ENCODE data around the gene NFATC2. TPM values are rescaled to one million over a fixed set of nuclear protein-coding genes. Genes with fewer than 3 reads are reported as not detected.

The NFATC2 gene
- total RNA-seq, 2 donors from 2014 or later, result 5.8 to 7.3 TPM

DNA sequence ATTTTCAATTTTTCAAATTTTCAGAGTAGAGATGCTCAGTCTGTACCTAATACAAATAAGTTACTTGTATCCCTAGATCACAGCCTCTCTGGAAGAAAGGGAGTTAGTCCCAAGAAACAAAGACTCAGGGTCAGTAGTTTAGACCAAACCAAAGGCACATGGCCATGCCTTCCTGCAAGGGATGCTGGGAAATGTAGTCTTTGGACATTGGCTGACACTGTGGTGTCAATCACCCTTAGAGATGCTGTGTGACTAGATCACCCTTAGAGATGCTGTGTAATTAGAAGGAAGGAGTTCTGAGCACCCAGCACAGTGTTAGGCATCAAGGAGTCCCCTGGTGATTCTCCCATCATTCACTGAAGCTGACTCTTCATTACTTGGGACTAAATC, 202.1 kb downstream of the NFATC2 start:
- TF ChIP-seq, protein P1, sequence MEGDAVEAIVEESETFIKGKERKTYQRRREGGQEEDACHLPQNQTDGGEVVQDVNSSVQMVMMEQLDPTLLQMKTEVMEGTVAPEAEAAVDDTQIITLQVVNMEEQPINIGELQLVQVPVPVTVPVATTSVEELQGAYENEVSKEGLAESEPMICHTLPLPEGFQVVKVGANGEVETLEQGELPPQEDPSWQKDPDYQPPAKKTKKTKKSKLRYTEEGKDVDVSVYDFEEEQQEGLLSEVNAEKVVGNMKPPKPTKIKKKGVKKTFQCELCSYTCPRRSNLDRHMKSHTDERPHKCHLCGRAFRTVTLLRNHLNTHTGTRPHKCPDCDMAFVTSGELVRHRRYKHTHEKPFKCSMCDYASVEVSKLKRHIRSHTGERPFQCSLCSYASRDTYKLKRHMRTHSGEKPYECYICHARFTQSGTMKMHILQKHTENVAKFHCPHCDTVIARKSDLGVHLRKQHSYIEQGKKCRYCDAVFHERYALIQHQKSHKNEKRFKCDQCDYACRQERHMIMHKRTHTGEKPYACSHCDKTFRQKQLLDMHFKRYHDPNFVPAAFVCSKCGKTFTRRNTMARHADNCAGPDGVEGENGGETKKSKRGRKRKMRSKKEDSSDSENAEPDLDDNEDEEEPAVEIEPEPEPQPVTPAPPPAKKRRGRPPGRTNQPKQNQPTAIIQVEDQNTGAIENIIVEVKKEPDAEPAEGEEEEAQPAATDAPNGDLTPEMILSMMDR (IDR thresholded peaks at IDR 0.05), result no peak
- intact Hi-C loops (cut with DNase I), result no loop called here
- Histone ChIP-seq H3K4me1 (no peaks in the 10 kb centered on the region), H3K9ac (ENCODE audit: low read depth in 2 of 2, low read length in 2 of 2) (no peak overlapping the region), H3K36me3 (no peaks in the 10 kb centered on the region), H3K27ac (no peak overlapping the region), H3K27me3 (no peaks in the 10 kb centered on the region), H3K9me3 (no peaks in the 10 kb centered on the region), H3K4me3 (no peak overlapping the region)
- DNase-seq, result no peak

DNA sequence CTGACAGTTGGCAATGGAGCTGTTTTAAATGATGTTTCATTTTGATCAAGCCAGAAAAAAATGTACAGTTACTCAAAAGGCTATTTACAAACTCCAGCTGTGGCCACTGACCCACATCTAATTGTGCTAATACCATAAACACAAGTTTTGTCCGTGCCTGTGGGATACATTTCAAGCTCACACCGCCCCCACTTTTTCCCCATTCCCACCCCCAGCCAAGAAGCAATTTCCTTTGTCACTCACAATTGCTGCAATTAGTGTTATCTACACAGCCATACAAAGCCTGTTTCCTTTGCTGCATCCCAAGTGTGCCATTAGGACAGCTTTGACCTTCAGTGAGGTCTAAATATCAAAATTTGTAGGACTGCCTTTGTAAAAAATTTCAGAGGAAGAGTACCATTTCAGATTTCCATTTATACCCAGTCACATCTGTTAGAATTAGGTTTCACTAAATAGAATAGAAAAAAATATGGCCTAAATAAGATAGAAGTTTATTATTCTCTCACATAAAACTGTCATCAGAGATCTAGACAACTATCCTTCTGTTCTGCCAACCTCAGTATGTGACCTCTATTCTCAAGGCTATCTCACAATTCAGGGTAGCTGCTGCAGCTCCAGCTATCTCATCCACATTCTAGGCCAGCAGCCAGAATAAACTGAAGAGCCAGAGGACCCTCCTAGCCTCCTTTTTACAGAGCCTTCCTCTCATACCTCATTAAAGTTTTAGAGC, 202.6 kb downstream of the NFATC2 start:
- Histone ChIP-seq H3K9me3 (no peaks in the 10 kb centered on the region), H3K27ac (no peak overlapping the region), H3K4me1 (no peaks in the 10 kb centered on the region), H3K9ac (ENCODE audit: low read depth in 2 of 2, low read length in 2 of 2) (no peak overlapping the region), H3K27me3 (no peaks in the 10 kb centered on the region), H3K36me3 (no peaks in the 10 kb centered on the region), H3K4me3 (no peak overlapping the region)
- TF ChIP-seq, protein P1 (IDR thresholded peaks at IDR 0.05), result no peak
- intact Hi-C loops (cut with DNase I), result no loop called here
- no peak for DNase-seq

DNA sequence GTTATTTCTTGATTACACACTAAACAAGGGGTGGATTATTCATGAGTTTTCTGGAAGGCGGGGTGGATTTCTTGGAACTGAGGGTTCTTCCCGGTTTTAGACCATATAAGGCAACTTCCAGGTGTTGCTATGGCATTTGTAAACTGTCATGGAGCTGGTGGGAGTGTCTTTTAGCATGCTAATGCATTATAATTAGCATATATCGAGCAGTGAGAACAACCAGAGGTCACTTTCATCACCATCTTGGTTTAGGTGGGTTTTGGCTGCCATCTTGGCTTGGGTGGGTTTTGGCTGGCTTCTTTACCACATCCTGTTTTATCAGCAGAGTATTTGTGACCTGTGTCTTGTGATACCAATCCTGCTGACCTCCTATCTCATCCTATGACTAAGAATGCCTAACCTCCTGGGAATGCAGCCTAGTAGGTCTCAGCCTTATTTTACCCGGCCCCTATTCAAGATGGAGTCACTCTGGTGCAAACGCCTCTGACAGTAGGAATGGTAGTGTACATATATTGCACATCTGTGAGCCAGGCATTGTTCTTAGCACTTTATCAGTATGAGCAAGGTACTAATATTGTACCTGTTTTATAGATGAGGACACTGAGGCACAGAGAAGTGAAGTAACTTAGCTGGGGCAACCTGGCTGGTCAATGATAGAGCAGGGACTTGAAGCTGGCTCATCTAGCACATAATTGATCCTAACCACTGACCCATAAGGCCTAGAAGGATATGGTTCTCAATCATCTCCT, 203.7 kb downstream of the NFATC2 start:
- Histone ChIP-seq H3K27me3 (no peaks in the 10 kb centered on the region), H3K36me3 (no peaks in the 10 kb centered on the region), H3K9me3 (no peaks in the 10 kb centered on the region), H3K4me3 (no peak overlapping the region), H3K9ac (ENCODE audit: low read depth in 2 of 2, low read length in 2 of 2) (no peak overlapping the region), H3K4me1 (no peaks in the 10 kb centered on the region), H3K27ac (no peak overlapping the region)
- intact Hi-C loops (cut with DNase I), result no loop called here
- no peak for DNase-seq
- TF ChIP-seq, protein P1 (IDR thresholded peaks at IDR 0.05), result no peak

DNA sequence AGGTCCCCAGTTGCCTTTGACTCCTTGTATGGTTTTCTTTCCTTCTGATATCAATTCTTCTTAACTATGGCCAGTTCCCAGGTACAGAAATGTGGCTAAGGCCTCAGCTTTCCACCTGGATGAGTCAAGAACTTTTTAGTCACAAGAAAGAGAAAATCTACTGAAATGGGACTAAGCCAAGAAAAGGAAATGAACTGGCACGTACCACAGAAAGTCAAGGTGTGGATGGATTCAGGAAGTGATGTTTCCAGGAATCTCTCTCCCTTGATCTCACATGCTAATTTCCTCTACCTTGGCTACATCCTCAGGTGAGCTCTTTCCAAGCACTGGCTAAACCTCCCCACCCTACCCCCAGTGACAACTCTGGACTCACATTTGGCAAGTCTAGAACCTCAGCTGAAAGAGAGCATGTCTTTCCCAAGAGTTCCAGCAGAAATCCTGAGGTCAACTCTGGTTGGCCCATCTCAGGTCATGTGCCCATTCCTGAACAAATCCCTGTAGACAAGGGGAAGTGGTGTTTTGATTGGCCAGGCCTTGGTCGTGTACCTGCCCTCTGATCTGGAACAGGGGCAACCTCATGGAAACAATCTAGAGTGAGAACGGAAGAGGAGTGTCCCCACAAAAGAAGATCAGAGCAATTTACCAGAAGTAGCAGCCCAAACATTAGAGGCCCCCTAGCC, 205.3 kb downstream of the NFATC2 start:
- Histone ChIP-seq H3K9me3 (no peaks in the 10 kb centered on the region), H3K4me1 (no peaks in the 10 kb centered on the region), H3K4me3 (no peak overlapping the region), H3K27me3 (no peaks in the 10 kb centered on the region), H3K27ac (no peak overlapping the region), H3K36me3 (no peaks in the 10 kb centered on the region), H3K9ac (ENCODE audit: low read depth in 2 of 2, low read length in 2 of 2) (no peak overlapping the region)
- TF ChIP-seq, protein P1 (IDR thresholded peaks at IDR 0.05), result no peak
- intact Hi-C loops (cut with DNase I), result no loop called here
- no peak for DNase-seq

Small RNA genes lying within 50 kb of the gene (microRNA-seq; reads per million reads assigned to microRNA genes)
- gene MIR3194, result not detected

Other genes with a start within 250 kb of the NFATC2 start
- 10 to 100 TPM; 40.2 to 70.1 TPM for gene ATP9A, start 225.7 kb upstream of the NFATC2 start, total RNA-seq